ENCODE results near the gene GRHL1. TPM values are rescaled to one million over a fixed set of nuclear protein-coding genes. Genes with fewer than 3 reads are reported as not detected.

The GRHL1 gene
- total RNA-seq, 1 experiment from 2014 or later, result 2.5 TPM

DNA sequence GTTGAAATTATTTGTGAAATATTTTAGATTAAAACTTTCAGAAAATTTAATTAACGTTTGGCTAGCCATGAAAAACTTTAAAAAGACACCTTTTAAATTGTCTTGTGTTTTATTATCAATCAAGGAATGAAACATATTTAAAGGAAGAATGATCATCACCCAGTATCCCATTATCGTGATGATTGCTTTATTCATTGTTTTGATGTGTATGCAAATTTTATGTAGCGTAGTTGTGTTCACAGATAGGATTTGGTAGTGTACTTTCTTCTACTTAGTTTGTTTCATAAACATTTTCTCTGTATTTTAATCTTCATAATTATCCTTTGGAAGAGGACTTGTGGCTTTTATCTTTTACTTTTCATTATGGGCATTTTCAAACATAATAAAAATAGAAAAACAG lies 7.8 kb downstream of the GRHL1 start:
- Histone ChIP-seq H4K20me1 (ENCODE audit: control insufficient read depth, insufficient read depth, insufficient read length) (no peaks in the 10 kb centered on the region), H2AFZ (ENCODE audit: low read length) (no peak overlapping the region), H2BK20ac (ENCODE audit: low read depth, low read length, poor library complexity, severe bottlenecking) (no peak overlapping the region), H3K79me2 (ENCODE audit: insufficient read depth, low read length) (no peaks in the 10 kb centered on the region), H3K18ac (ENCODE audit: insufficient read length, low read depth, low read length) (no peak overlapping the region), H3K9ac (ENCODE audit: extremely low read depth, insufficient read length, low read length) (no peak overlapping the region), H3K27me3 (ENCODE audit: insufficient read depth, low read length) (no peaks in the 10 kb centered on the region), H4K91ac (ENCODE audit: insufficient read length, low read depth, low read length) (no peak overlapping the region), H3K9me3 (ENCODE audit: control insufficient read depth, low read depth, low read length) (no peaks in the 10 kb centered on the region), H2BK5ac (ENCODE audit: insufficient read length, low read length) (no peak overlapping the region), H4K8ac (replicated peaks; ENCODE audit: insufficient read length, low read depth, low read length) (no peak overlapping the region), H3K4me1 (ENCODE audit: insufficient read depth, low read length) (no peaks in the 10 kb centered on the region), H3K4me2 (ENCODE audit: insufficient read depth, insufficient read length, low read length) (no peak overlapping the region), H2BK15ac (ENCODE audit: low read depth, low read length) (no peak overlapping the region), H3K79me1 (ENCODE audit: insufficient read depth, low read depth, low read length, poor library complexity, severe bottlenecking) (no peaks in the 10 kb centered on the region), H2AK5ac (ENCODE audit: insufficient read length, low read length) (no peak overlapping the region), H3K4ac (ENCODE audit: low read depth, low read length) (no peak overlapping the region), H3K27ac (ENCODE audit: insufficient read length, low read depth, low read length) (no peak overlapping the region), H2BK12ac (ENCODE audit: insufficient read length, low read depth, low read length) (no peak overlapping the region), H3K23me2 (ENCODE audit: insufficient read length, low read depth, low read length, poor library complexity, severe bottlenecking) (no peaks in the 10 kb centered on the region), H3K56ac (ENCODE audit: insufficient read length, low read depth, low read length) (no peak overlapping the region), H3K14ac (ENCODE audit: insufficient read depth, low read length) (no peak overlapping the region), H3T11ph (ENCODE audit: low read length) (no peak overlapping the region), H4K5ac (ENCODE audit: insufficient read length, low read depth, low read length) (no peak overlapping the region), H3K23ac (ENCODE audit: insufficient read length, low read depth, low read length) (no peak overlapping the region), H2BK120ac (ENCODE audit: low read depth, low read length, poor library complexity, severe bottlenecking) (no peak overlapping the region)
- H3K27ac Mint-ChIP-seq, result no peak overlapping the region
- no peaks in the 10 kb centered on the region for H3K9me3 Mint-ChIP-seq
- TF ChIP-seq, protein P1, sequence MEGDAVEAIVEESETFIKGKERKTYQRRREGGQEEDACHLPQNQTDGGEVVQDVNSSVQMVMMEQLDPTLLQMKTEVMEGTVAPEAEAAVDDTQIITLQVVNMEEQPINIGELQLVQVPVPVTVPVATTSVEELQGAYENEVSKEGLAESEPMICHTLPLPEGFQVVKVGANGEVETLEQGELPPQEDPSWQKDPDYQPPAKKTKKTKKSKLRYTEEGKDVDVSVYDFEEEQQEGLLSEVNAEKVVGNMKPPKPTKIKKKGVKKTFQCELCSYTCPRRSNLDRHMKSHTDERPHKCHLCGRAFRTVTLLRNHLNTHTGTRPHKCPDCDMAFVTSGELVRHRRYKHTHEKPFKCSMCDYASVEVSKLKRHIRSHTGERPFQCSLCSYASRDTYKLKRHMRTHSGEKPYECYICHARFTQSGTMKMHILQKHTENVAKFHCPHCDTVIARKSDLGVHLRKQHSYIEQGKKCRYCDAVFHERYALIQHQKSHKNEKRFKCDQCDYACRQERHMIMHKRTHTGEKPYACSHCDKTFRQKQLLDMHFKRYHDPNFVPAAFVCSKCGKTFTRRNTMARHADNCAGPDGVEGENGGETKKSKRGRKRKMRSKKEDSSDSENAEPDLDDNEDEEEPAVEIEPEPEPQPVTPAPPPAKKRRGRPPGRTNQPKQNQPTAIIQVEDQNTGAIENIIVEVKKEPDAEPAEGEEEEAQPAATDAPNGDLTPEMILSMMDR (conservative IDR thresholded peaks at IDR 0.05), result no peak
- no peaks in the 10 kb centered on the region; a peak in 1 of 4 replicates for H3K4me1 Mint-ChIP-seq
- H3K4me3 Mint-ChIP-seq, result no peak overlapping the region
- WGBS (ENCODE audit: extremely low coverage, insufficient read length, low lambda C conversion rate), result no CpG with 5 or more reads among the region's 3 CpGs
- peaks cover 5% of the 10 kb centered on the region for H3K27me3 Mint-ChIP-seq (ENCODE audit: low read depth)
- H3K36me3 Mint-ChIP-seq (ENCODE audit: insufficient read depth in 1 of 3, low read depth in 3 of 3), result no peaks in the 10 kb centered on the region
- DNase-seq, result no peak
